Measurements from ENCODE around the gene JMY.

Gene JMY

DNA sequence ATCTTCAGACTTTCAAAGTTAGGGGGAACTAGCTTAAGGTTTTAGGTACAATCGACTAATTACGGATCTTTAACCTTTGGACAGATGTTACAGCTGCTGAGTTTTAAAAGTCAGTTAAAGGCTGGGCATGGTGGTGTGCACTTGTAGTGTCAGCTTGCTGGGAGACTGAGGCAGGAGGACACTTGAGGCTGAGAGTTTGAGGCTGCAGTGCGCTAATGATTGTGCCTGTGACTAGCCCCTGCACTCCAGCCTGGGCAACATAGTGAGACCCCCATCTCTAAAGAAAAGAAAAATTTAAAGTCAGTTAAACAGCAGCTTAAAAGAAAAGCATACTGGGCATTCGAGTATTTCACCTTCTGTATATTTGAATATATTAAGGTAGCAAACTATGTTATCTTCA, 51.4 kb downstream of the JMY start:
- no peak overlapping the region for H3K4me3 ChIP-seq (ENCODE audit: low read depth, low read length)

DNA sequence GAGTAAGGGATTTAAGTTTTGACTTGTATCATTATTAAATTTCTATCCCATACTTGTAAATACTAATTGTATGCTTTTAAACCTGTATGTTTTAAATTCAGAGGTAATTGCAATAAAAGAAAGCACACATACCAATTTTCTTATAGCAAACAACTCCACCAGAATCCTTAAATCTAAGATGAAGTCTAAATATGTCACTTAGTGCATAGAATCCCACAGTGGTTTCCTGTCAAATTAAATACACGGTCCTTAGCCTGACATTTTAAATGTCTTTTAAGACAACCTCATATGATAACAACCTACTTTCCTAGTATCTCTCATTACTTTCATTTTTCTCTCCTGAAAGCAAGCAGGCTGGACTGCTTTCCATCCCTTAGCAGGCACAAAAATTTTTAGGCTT, 52.0 kb downstream of the JMY start:
- Histone ChIP-seq H3K27me3 (ENCODE audit: insufficient read depth, low read length) (no peaks in the 10 kb centered on the region), H3K4me1 (ENCODE audit: control insufficient read depth, insufficient read depth, low read length, unreplicated experiment) (no peaks in the 10 kb centered on the region), H2AFZ (ENCODE audit: low read length, unreplicated experiment) (no peak overlapping the region), H3K4me3 (ENCODE audit: low read depth, low read length) (no peak overlapping the region), H3K36me3 (ENCODE audit: insufficient read depth, low read length) (no peaks in the 10 kb centered on the region), H3K79me2 (ENCODE audit: control insufficient read depth, insufficient read depth, low read length, unreplicated experiment) (no peaks in the 10 kb centered on the region), H3K27ac (ENCODE audit: low read depth, low read length) (no peak overlapping the region)

More for the DNA sequence above, 51.4 kb downstream of the JMY start:
- Histone ChIP-seq H3K79me2 (ENCODE audit: control insufficient read depth, insufficient read depth, low read length, unreplicated experiment) (no peaks in the 10 kb centered on the region), H2AFZ (ENCODE audit: low read length, unreplicated experiment) (no peak overlapping the region), H3K27me3 (ENCODE audit: insufficient read depth, low read length) (no peaks in the 10 kb centered on the region), H3K36me3 (ENCODE audit: insufficient read depth, low read length) (no peaks in the 10 kb centered on the region), H3K27ac (ENCODE audit: low read depth, low read length) (no peak overlapping the region), H3K4me1 (ENCODE audit: control insufficient read depth, insufficient read depth, low read length, unreplicated experiment) (no peaks in the 10 kb centered on the region)

DNA sequence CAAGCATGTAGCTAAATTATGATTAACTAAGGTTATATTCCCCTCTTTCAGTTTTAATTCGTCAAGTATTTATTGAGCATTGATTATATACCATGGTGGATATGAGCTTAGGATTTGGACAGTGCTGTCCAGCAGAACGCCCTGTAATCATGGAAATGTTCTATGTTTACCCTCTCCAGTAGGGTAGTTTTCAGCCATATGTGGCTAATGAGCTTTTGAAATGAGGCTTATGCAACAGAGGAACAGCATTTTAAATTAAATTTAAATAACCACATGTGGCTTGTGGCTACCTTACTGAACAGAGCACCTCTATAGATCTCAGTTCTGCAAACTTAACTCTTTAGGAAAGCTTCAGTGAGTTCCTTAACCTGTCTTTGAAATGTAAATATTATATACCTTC, 59.1 kb downstream of the JMY start:
- H3K36me3 ChIP-seq (ENCODE audit: insufficient read depth, low read length): peaks cover under 1% of the 10 kb centered on the region; the same call in 1 of the 2 replicates
- H2AFZ ChIP-seq (ENCODE audit: low read length, unreplicated experiment): no peak overlapping the region
- H3K27ac ChIP-seq (ENCODE audit: low read depth, low read length): no peak overlapping the region
- no peaks in the 10 kb centered on the region for H3K27me3 ChIP-seq (ENCODE audit: insufficient read depth, low read length)
- H3K79me2 ChIP-seq (ENCODE audit: control insufficient read depth, insufficient read depth, low read length, unreplicated experiment): no peaks in the 10 kb centered on the region
- no peak overlapping the region for H3K4me3 ChIP-seq (ENCODE audit: low read depth, low read length)
- no peaks in the 10 kb centered on the region for H3K4me1 ChIP-seq (ENCODE audit: control insufficient read depth, insufficient read depth, low read length, unreplicated experiment)

DNA sequence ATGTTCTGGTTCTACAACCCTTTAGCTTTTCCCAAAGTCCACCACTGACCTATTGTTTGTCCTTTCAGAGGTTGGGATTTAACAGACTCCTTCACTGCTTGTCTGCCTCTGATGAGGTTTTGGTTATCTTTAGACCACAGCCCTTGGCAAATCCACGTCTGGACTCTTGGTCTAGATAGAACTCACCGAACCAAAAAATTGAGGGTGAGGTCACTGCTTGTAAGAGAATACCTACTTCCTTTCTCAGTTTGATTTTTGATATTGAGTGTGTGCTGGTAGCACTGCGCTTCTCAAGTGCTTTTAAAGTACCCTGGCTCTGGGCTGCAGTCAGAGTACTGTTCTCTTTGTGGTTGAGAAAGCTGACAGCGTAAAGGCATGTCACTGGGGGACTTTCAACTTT, 61.7 kb downstream of the JMY start:
- Histone ChIP-seq H3K4me3 (ENCODE audit: low read depth, low read length) (no peak overlapping the region), H3K4me1 (ENCODE audit: control insufficient read depth, insufficient read depth, low read length, unreplicated experiment) (peaks cover 12% of the 10 kb centered on the region), H3K36me3 (ENCODE audit: insufficient read depth, low read length) (peaks cover 6% of the 10 kb centered on the region; the same call in 1 of the 2 replicates), H3K27ac (ENCODE audit: low read depth, low read length) (no peak overlapping the region), H3K27me3 (ENCODE audit: insufficient read depth, low read length) (no peaks in the 10 kb centered on the region), H2AFZ (ENCODE audit: low read length, unreplicated experiment) (no peak overlapping the region), H3K79me2 (ENCODE audit: control insufficient read depth, insufficient read depth, low read length, unreplicated experiment) (no peaks in the 10 kb centered on the region)

DNA sequence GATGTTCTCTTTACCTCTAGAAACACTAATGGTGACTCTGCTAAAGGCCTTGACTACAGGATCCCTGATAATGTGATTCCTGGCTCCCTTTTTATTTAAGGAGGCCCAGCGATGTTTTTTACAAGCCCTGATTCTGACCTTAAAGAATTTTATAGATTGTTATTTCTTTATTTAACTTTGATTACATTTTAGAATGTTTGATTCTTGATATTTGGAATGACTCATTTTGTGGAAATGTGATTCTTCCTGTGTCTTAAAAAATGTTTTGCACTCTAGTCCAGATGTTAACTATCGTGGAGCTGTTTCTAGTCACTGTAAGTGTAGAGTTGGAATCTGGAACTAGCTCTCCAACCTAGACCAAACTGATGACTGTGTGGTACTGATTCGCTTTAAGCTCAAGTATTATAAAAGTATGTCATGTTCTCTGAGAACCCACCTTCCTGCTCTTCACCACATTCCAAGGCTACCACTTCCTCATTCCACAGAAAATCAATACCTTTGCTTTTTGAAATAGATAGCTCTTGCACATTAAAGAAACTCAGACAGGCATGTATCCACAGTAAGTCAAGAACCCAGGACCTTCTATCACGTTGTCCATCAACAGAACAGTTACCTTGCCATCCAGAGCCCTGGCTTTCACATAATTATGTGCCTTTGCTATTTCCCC, 65.2 kb downstream of the JMY start:
- no peak overlapping the region for H2AFZ ChIP-seq (ENCODE audit: low read length, unreplicated experiment)
- H3K27ac ChIP-seq (ENCODE audit: low read depth, low read length): no peak overlapping the region
- H3K36me3 ChIP-seq (ENCODE audit: insufficient read depth, low read length): peaks cover 6% of the 10 kb centered on the region; the same call in 1 of the 2 replicates
- no peak overlapping the region for H3K4me3 ChIP-seq (ENCODE audit: low read depth, low read length)
- H3K4me1 ChIP-seq (ENCODE audit: control insufficient read depth, insufficient read depth, low read length, unreplicated experiment): peaks cover 12% of the 10 kb centered on the region
- no peaks in the 10 kb centered on the region for H3K79me2 ChIP-seq (ENCODE audit: control insufficient read depth, insufficient read depth, low read length, unreplicated experiment)
- no peaks in the 10 kb centered on the region for H3K27me3 ChIP-seq (ENCODE audit: insufficient read depth, low read length)

DNA sequence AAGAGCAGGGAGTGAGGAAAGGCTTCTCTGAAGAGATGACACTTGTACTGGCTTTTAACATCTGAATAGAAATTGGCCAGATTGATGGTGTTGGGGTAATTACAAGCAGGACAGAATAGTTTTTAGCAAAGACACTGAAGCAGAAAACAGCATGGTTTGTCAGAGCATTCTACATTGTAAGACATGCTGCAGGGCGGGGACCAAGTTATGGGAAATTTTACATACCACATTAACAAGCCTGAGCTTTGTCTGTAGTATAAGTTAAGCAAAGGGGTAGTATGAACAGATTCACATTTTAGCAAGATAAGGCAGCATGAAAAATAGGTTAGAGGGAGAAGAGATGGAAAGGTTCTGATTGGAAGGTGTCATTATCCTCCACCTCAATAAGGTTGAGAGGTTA, 66.5 kb downstream of the JMY start:
- no peak overlapping the region for H3K27ac ChIP-seq (ENCODE audit: low read depth, low read length)
- no peak overlapping the region for H3K4me3 ChIP-seq (ENCODE audit: low read depth, low read length)
- H3K4me1 ChIP-seq (ENCODE audit: control insufficient read depth, insufficient read depth, low read length, unreplicated experiment): peaks cover 12% of the 10 kb centered on the region
- no peak overlapping the region for H2AFZ ChIP-seq (ENCODE audit: low read length, unreplicated experiment)
- H3K36me3 ChIP-seq (ENCODE audit: insufficient read depth, low read length): peaks cover 9% of the 10 kb centered on the region; the same call in 1 of the 2 replicates
- no peaks in the 10 kb centered on the region for H3K27me3 ChIP-seq (ENCODE audit: insufficient read depth, low read length)
- H3K79me2 ChIP-seq (ENCODE audit: control insufficient read depth, insufficient read depth, low read length, unreplicated experiment): no peaks in the 10 kb centered on the region

DNA sequence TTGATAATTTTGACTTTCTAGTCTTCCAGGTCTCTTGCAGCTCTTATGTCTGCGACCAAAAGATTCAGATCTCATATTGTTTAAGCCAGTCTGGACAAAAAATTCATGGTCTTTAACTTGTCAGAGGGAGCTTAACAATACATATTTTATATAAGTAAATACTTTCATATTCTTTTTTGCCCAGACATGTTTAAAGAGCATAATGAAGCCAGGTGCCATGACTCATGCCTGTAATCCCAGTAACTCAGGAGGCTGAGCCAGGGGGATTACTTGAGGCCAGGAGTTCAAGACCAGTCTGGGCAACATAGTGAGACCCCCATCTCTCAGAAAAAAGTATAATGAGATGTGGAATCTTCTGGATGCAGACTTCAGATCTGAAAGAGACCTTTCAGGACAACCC, 69.8 kb downstream of the JMY start:
- peaks cover 4% of the 10 kb centered on the region; the same call in 1 of the 2 replicates for H3K36me3 ChIP-seq (ENCODE audit: insufficient read depth, low read length)
- no peak overlapping the region for H3K4me3 ChIP-seq (ENCODE audit: low read depth, low read length)

DNA sequence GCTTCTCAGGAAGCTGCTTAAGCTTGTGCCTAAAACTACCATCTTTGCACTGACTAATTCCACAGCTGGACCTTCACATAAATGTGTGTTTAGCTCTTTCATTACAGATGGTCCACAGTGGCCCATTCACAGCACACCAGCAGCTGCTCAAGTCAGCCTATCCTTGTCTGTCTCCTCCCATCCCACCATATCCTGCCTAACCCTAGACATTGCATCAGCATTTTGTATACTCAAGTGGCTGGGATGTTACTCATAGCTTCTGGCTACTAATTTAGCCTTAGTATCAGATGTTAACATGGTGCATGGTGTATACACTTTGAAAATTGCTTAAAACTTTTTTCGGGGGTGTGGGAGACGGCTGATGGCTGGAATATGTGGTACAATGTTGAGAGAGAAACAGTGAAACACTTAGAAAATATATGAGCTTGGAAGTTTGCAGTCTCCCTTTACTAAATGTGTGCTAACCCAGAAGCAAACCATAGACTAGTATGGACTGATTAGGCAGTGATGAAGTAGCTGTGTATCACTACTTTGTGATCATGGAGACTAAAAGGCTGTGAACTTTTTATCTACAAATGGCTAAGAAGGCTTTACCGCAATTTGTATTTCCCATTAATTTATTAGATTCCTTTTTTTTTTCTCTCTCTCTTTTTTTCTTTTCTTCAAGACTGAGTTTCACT, 83.1 kb downstream of the JMY start:
- Histone ChIP-seq H3K4me3 (ENCODE audit: low read depth, low read length) (no peak overlapping the region), H3K27ac (ENCODE audit: low read depth, low read length) (no peak overlapping the region), H3K4me1 (ENCODE audit: control insufficient read depth, insufficient read depth, low read length, unreplicated experiment) (peaks cover 8% of the 10 kb centered on the region), H3K36me3 (ENCODE audit: insufficient read depth, low read length) (no peaks in the 10 kb centered on the region), H3K79me2 (ENCODE audit: control insufficient read depth, insufficient read depth, low read length, unreplicated experiment) (no peaks in the 10 kb centered on the region), H3K27me3 (ENCODE audit: insufficient read depth, low read length) (no peaks in the 10 kb centered on the region), H2AFZ (ENCODE audit: low read length, unreplicated experiment) (no peak overlapping the region)

More for the DNA sequence above, 69.8 kb downstream of the JMY start:
- peaks cover 8% of the 10 kb centered on the region for H3K4me1 ChIP-seq (ENCODE audit: control insufficient read depth, insufficient read depth, low read length, unreplicated experiment)
- H3K27me3 ChIP-seq (ENCODE audit: insufficient read depth, low read length): no peaks in the 10 kb centered on the region
- no peak overlapping the region for H3K27ac ChIP-seq (ENCODE audit: low read depth, low read length)
- H2AFZ ChIP-seq (ENCODE audit: low read length, unreplicated experiment): no peak overlapping the region
- no peaks in the 10 kb centered on the region for H3K79me2 ChIP-seq (ENCODE audit: control insufficient read depth, insufficient read depth, low read length, unreplicated experiment)

DNA sequence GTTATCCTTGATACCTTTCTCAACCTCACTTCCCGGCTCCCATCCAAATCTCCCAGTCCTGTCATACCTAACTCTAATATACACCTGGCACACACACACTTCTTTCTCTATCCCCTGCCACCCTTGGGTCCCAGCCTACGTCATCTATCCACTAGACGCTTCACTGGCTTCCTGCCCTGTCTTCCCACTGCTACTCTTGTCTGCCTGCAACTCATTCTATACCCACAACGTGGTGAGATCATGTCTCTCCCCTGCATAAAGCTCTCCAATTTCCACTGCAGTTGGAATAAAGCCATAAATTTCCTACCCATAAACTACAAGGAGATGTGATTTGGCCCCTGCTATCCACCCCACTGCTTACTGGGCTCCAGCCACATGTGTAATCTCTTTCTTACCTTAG, 93.5 kb downstream of the JMY start:
- Histone ChIP-seq H2AFZ (ENCODE audit: low read length, unreplicated experiment) (no peak overlapping the region), H3K27ac (ENCODE audit: low read depth, low read length) (no peak overlapping the region), H3K4me3 (ENCODE audit: low read depth, low read length) (no peak overlapping the region), H3K36me3 (ENCODE audit: insufficient read depth, low read length) (no peaks in the 10 kb centered on the region), H3K79me2 (ENCODE audit: control insufficient read depth, insufficient read depth, low read length, unreplicated experiment) (no peaks in the 10 kb centered on the region), H3K4me1 (ENCODE audit: control insufficient read depth, insufficient read depth, low read length, unreplicated experiment) (no peaks in the 10 kb centered on the region), H3K27me3 (ENCODE audit: insufficient read depth, low read length) (no peaks in the 10 kb centered on the region)

DNA sequence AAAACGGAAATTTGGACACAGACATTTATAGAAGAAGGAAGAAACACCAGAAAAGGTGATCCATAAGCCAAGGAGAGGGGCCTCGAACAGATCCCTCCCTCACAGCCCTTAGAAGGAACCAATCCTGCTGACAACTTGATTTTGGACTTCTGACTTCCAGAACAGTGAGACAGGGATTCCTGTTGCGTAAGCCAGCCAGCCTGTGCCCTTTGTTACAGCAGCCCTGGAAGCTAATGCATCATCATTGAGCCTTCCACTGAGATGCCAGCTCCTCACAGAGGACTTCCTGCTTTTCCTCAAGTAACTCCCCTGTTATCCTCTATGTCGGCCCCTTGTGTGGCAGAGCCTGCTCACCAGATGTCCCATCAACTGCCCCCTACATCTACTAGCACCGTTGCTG, 94.1 kb downstream of the JMY start:
- no peaks in the 10 kb centered on the region for H3K27me3 ChIP-seq (ENCODE audit: insufficient read depth, low read length)
- H3K27ac ChIP-seq (ENCODE audit: low read depth, low read length): no peak overlapping the region
- no peaks in the 10 kb centered on the region for H3K36me3 ChIP-seq (ENCODE audit: insufficient read depth, low read length)
- no peaks in the 10 kb centered on the region for H3K4me1 ChIP-seq (ENCODE audit: control insufficient read depth, insufficient read depth, low read length, unreplicated experiment)
- no peaks in the 10 kb centered on the region for H3K79me2 ChIP-seq (ENCODE audit: control insufficient read depth, insufficient read depth, low read length, unreplicated experiment)
- H3K4me3 ChIP-seq (ENCODE audit: low read depth, low read length): no peak overlapping the region
- no peak overlapping the region for H2AFZ ChIP-seq (ENCODE audit: low read length, unreplicated experiment)
